ENCODE results near the gene LARP1B. TPM values are rescaled to one million over a fixed set of nuclear protein-coding genes. Genes with fewer than 3 reads are reported as not detected.

The LARP1B gene
- total and polyA plus RNA-seq, 9 of the 15 experiments (the other 6 are each of a cell fraction or from before 2014, with no cell fraction given) = 19.2 to 59.7 (median 37.9) TPM

DNA sequence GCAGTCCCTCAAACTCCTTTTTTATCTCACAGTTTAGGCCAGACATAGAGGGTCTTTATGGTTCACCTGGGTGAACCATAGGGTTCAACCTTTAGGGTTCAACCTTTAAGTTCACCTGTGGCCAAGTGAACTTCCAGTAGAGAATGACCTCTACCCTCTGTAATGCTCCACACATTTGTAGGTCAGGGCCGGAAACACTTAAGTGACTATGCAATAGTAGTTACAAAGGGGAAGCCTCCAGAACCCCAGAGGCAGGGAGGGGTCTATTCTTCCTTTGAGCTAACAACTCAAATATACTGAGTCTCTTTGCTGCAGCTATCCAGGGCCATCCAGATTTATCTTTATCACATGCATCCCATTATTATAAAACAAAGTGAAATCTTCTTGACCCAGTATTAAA is 100.0 kb downstream of the LARP1B start:
- Histone ChIP-seq H2AFZ (ENCODE audit: low read depth, low read length) (no peak overlapping the region), H3K79me2 (ENCODE audit: control insufficient read depth, insufficient read depth, low read length) (no peaks in the 10 kb centered on the region), H3K4me3 (no peak overlapping the region), H3K4me2 (ENCODE audit: insufficient read depth, low read length) (no peak overlapping the region), H3K9me3 (replicated peaks; ENCODE audit: control insufficient read depth, insufficient read depth, low read depth, low read length) (no peaks in the 10 kb centered on the region), H3K4me1 (replicated peaks in 1 of 2; ENCODE audit: control insufficient read depth in 2 of 2, insufficient read depth in 2 of 2, low read length in 2 of 2) (no peaks in the 10 kb centered on the region), H3K9ac (ENCODE audit: insufficient read depth in 1 of 2, low read depth in 2 of 2, low read length in 2 of 2) (no peak overlapping the region), H3K9me1 (ENCODE audit: control insufficient read depth, insufficient read depth, low read length) (no peaks in the 10 kb centered on the region), H3K27me3 (ENCODE audit: control insufficient read depth in 2 of 2, insufficient read depth in 2 of 2, low read length in 2 of 2) (no peaks in the 10 kb centered on the region), H4K20me1 (replicated peaks; ENCODE audit: control insufficient read depth, insufficient read depth, low read length) (no peaks in the 10 kb centered on the region), H3K36me3 (ENCODE audit: control insufficient read depth, insufficient read depth, low read length) (no peaks in the 10 kb centered on the region), H3K27ac (ENCODE audit: extremely low read depth, low read depth, low read length) (no peak overlapping the region)
- ATAC-seq (peak; percentile 53; the same call in 2 of the 3 replicates), DNase-seq (ENCODE audit: extremely low read depth in 1 of 4, low spot score in 3 of 4) (no peak), FAIRE-seq (no peak)
- TF ChIP-seq ZNF133 (CRISPR knock-in tag; IDR thresholded peaks at IDR 0.05) (no peak), U2AF1 (optimal IDR thresholded peaks at IDR 0.05; ENCODE audit: low read depth, low read length) (no peak), SNRNP70 (optimal IDR thresholded peaks at IDR 0.05; ENCODE audit: low read depth, low read length) (no peak), FOXK2 (conservative IDR thresholded peaks at IDR 0.05 in 1 of 2, IDR thresholded peaks at IDR 0.05 in 1 of 2; ENCODE audit: low read depth in 2 of 2) (no peak), THRAP3 (IDR thresholded peaks at IDR 0.05; ENCODE audit: borderline replicate concordance) (no peak), HNRNPH1 (optimal IDR thresholded peaks at IDR 0.05; ENCODE audit: low read depth, low read length) (no peak), ZEB2 (IDR thresholded peaks at IDR 0.05) (no peak), NCOA6 (IDR thresholded peaks at IDR 0.05) (no peak), ZNF174 (CRISPR knock-in tag; IDR thresholded peaks at IDR 0.05) (no peak), CBX2 (IDR thresholded peaks at IDR 0.05; ENCODE audit: insufficient read depth, low read length, poor library complexity, severe bottlenecking) (no peak), ZNF41 (CRISPR knock-in tag; conservative IDR thresholded peaks at IDR 0.05) (no peak), RBM14 (IDR thresholded peaks at IDR 0.05; ENCODE audit: borderline replicate concordance, insufficient read depth, low read depth, low read length) (no peak), LCOR (CRISPR knock-in tag; IDR thresholded peaks at IDR 0.05) (no peak)
- TF ChIP-seq, protein P1, sequence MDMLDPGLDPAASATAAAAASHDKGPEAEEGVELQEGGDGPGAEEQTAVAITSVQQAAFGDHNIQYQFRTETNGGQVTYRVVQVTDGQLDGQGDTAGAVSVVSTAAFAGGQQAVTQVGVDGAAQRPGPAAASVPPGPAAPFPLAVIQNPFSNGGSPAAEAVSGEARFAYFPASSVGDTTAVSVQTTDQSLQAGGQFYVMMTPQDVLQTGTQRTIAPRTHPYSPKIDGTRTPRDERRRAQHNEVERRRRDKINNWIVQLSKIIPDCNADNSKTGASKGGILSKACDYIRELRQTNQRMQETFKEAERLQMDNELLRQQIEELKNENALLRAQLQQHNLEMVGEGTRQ (CRISPR knock-in tag; IDR thresholded peaks at IDR 0.05) = no peak
- WGBS (ENCODE audit: insufficient coverage, low coverage, missing lambda C conversion rate) = 69% methylated on average over 1 of the region's 1 CpG
- in situ Hi-C loops (cut with MboI) (no loop called here), intact Hi-C loops (cut with micrococcal nuclease) (no loop called here)
- CTCF ChIA-PET (ENCODE audit: low intra/inter-chr PET ratio) = no interaction called here
- POLR2A ChIA-PET = interaction anchor here (0.5 kb wide), 1 partner anchor 14 kb away, joined by 3 read pairs; no protein-coding TSS in a partner anchor
- no TSS peak for BruUV-seq (replicated peaks)
